GM12872 (cell line): Measurements from ENCODE around the gene PUM2.

Experiments
- CTCF ChIP-seq: IDR thresholded peaks from 3 replicates; pipeline ENCODE4 v1.5.1; 2011; ENCODE audit warnings: low read depth, mild to moderate bottlenecking, low read length, moderate library complexity; ENCODE audit not compliant: insufficient read depth

PUM2 gene

GRCh38 chr2:20346565-20347381 lies 3.9 kb downstream of the PUM2 start:
- no peak for TF ChIP-seq CTCF

GRCh38 chr2:20343128-20343527 lies 7.5 kb downstream of the PUM2 start:
- no peak for TF ChIP-seq CTCF

GRCh38 chr2:20339012-20339411 lies 11.6 kb downstream of the PUM2 start:
- no peak for TF ChIP-seq CTCF

GRCh38 chr2:20334605-20335203 lies 15.9 kb downstream of the PUM2 start:
- no peak for TF ChIP-seq CTCF

GRCh38 chr2:20333738-20334137 lies 16.9 kb downstream of the PUM2 start:
- no peak for TF ChIP-seq CTCF

- no peak for TF ChIP-seq CTCF
Measured at GRCh38 chr2:20330192-20330591, 20.5 kb downstream of the PUM2 start.

GRCh38 chr2:20327370-20327769 lies 23.3 kb downstream of the PUM2 start:
- no peak for TF ChIP-seq CTCF
